NCI-H1105 (cell line): ENCODE results near the gene SMARCAD1.
"Not testable (repeated sequence)": the region's sequence is repeated elsewhere in the genome, so short reads cannot be mapped to it uniquely, and the experiment has no call there.

Experiments
- DNase-seq: peaks from one replicate; lab custom pipeline; 2025; lab: John Stamatoyannopoulos, UW

The SMARCAD1 gene

DNA sequence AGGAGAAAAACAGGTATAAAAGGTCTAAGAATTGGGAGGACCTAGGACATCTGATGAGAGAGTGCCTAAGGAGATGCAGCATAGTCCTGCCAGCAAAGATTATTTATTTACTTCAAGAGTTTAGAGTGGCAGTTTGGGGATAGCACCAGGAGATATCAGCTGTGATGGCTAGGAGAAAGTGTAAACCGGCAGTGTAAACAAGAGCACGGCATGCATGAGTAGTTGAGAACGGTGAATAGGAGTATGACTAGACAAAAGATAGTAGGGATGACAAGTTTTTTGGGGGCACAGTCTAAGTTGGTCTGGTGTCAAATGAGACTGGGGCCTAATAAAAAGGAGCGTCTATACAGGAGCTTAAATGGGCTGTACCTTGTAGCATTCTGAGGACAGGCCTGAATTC lies 86.3 kb downstream of the SMARCAD1 start:
- DNase-seq = not testable (repeated sequence)

DNA sequence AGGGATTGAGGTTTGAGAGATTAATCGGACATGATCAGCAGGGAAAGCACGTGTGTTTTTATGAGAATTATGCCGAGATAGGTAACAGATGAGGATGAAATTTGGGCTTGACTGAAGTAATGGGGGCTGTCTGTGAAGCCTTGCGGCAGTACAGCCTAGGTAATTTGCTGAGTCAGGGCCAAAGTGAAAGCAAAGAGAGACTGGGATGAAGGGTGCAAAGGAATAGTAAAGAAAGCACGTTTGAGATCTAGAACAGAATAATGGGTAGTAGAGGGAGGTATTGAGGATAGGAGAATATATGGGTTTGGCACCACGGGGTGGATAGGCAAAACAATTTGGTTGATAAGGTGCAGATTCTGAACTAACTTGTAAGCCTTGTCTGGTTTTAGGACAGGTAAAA lies 87.8 kb downstream of the SMARCAD1 start:
- DNase-seq = not testable (repeated sequence)

DNA sequence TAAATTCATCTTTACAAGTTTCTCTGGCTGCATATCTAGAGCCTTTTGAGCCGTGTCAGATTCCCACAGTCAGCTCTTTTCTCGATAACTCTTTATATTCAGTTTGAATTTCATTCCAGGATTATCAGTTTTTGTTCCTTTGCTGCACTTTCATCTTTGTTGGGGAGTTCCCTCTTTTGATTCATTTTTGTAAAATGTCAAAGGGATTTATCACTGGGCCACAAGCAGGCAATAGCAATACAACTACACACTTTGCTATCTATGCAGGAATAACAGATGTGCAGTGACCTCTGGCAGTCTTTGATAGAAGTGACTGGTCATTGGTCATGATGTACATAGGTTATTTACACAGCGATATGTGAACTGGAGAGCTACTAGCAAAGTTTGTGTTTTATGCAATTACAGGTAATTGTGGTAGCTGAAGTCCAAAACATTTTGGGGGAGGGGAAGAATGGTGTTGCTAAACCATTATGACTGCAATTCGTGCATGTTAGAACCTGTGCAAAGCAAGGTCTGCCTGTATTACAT lies 91.1 kb downstream of the SMARCAD1 start:
- no peak for DNase-seq

DNA sequence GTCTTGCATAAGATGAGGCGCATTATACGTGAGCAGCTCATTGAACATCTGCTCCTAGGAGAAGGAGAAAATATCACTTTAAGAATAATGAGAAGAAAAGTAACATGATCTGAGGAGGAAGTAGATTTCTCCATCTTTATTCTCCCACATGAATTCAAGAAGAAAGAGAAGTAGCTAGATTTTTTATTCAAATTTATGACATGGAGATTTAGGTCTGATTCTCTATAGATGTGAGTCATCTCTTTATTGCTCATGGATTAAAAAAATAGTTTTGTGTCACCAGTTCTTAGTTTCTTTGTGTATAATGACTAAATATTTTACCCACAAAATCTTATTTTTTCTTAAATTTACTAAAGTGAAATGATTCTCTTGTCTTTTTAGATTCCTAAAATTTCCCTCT lies 94.5 kb downstream of the SMARCAD1 start:
- DNase-seq = no peak

DNA sequence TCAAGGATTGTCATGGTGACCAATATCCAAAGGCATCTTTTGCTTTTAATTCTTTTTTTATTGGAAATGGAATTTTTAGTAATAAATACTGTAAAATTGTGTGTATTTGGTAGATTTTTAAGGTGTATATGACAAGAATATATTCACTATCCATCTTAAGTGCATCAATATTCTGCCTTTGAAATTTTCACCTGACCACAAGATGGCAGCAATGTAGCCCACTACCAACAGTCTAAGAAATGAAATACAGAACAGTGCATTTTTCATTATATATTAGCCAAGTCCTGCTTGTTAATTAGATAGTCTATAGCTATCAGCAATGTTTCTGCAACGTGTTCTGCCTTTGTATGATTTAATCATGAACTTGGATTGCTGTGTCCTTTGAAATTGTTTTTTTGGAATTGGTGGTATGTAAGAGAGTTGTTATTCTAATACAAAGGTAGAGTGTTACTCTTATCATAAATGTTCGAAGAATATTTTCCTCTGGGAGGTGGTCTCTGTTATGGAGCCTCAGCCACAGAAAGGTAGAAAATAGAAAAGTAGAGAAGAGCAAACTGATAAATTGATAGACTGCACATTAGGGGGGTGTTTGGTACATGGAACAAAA lies 96.8 kb downstream of the SMARCAD1 start:
- no peak for DNase-seq

DNA sequence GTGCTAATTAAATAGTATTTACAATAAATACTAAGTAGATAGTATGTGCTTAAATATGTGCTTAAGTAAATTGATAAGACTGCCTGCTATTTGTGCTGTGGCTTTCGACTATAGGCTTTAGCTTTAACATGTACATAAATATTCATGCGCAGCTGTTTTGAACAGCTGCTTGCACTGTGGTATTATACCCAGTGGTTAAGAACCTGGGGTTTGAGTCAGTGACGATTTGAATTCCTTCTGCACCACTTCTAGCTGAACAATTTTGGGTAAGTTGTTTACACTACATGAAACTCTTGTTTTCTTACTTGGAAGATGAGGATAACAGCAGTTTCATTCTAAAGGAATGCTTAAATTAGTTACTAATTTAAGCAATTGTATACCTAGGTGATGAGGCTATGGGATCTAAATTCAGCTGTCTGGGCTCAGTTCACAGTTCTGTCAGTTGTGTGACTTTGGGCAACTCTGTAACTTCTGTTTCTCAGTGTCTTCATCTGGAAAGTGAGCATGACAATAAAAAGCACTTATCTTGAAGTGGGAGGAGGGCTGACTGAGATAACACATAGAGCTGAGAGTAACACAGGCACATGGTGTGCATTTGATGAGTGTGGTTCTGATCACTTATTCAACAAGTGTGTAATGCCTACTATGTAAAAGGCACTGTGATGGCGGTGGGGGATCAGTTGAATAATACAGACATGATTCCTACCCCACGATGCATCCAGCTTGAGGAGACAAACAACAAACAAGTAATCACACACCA lies 98.0 kb downstream of the SMARCAD1 start:
- no peak for DNase-seq

DNA sequence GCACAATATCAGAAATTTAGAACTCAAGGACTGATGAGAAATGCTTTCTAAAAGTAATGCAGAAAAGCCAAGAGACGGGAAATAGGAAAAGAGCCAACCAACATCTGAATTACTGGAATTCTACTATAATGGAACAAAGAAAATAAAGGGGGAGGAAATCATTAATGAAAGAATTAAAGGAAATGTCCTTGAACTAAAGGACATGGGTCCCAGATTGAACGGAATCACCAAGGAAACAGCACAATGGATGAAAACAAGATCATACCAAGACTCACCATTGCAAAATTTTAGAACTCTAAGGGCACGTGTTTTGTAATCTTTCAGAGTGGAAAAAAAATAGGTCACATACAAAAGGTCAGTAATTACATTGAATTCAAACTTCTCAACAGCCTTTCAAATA lies 99.0 kb downstream of the SMARCAD1 start:
- DNase-seq = no peak

DNA sequence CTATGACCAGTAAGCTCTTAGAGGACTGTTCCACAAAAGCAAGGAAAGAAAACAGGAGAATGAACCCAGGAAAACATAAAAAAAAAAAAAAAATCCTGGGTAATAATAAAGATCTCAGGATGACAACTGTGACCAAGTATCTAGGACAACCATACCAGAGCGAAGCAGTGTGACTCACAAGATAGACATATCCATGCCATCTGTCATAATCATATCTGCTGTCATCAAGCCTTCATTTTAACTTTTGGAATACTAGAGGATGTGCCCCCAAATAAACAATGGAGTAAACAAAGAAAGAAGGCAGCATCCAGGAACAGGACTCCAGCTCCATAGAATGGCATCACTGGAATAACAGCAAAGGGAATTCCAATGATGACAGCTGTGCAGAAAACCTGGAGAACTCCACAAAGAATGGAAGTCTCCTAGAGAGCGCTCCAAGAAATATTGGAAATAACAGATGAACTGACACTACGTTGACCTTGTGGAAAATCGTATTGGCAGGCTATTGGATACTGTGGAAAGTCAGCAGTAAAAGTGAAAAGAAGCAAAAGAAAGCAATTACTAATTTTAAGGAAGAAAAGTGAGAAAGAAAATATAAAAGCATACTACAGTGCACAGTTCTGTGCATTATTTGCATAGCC lies 99.7 kb downstream of the SMARCAD1 start:
- no peak for DNase-seq

DNA sequence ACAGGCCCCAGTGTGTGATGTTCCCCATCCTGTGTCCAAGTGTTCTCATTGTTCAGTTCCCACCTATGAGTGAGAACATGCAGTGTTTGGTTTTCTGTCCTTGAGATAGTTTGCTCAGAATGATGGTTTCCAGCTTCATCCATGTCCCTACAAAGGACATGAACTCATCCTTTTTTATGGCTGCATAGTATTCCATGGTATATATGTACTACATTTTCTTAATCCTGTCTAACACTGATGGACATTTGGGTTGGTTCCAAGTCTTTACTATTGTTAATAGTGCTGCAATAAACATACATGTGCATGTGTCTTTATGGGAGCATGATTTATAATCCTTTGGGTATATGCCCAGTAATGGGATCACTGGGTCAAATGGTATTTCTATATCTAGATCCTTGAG lies 112.3 kb downstream of the SMARCAD1 start:
- DNase-seq = not testable (repeated sequence)

DNA sequence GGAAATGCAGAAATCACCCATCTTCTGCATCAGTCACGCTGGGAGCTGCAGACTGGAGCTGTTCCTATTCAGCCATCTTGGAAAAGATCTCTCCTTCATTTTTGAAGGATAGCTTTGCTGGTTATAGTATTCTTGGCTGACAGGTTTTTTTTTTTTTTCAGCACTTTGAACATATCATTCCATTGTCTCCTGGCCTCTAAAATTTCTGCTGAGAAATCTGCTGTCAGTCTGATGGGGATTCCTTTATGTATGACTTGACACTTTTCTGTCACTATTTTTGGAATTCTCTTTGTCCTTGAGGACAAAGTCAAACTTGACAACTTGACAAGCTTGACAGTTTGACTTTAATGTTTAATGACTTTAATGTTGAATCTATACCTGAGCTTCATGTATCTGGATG lies 118.2 kb downstream of the SMARCAD1 start:
- DNase-seq = no peak

DNA sequence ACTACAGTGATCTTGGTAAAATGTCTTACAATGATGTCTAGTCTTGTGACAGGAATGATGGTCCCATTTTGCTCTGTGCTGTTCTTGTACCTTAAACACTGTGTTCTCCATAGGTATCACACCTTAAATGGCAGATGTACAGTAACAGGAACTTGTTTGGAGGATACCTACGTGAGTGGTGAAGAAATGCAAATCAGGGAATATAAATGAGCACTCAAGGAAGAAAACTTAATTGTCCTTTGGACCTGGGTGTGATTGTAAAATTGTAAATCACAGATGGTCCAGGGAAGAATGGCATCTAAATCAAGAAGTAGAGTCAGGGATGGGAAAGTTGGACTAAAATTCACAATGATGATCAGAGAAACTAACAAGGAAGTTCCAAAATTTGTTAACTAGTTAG lies 122.3 kb downstream of the SMARCAD1 start:
- DNase-seq = no peak

DNA sequence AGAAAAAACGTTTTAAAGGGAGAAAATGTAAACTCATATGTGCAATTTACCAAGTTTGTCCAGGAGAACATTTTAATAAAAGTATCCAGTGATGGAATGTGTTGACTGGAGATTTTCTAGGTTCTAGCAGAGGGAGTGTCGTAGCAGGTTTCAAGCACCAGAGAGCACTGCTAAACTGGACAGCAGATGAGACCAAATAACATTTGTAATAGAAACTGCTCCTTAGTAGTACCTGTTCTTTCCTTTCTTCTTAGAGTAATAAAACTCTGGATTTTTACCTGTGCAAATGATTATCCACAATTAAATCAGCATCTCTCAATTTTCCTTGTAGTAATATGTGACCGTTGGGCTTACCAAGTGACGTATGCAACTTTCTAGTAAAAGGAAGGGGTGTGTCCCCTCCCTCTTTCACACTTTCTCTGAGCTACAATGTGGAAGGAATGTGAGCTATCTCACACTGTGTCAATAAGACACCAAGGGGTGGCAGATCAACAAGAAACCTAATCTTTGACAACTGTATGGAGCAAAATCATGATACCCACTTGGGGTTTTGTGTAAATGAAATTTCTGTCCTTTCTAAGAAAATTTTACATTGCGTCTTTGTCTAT lies 125.4 kb downstream of the SMARCAD1 start:
- no peak for DNase-seq

DNA sequence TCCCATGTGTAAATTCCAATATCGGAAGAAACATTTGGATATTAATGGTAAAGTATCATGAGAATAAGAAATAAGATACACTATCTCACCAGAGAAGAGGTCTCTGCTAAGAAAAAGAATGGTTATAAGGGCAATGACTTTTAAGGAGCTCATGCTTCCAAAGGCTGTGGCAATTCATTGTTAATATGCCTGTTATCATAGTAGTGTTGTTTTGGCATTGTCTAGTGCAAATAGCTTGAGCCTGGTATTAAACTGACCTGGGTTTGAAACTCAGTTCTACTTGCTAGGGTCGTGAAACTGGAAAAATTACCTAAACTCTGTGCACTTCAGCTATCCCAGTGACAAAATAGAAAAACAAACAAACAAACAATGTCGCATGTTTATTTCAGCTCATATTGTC lies 126.2 kb downstream of the SMARCAD1 start:
- no peak for DNase-seq

DNA sequence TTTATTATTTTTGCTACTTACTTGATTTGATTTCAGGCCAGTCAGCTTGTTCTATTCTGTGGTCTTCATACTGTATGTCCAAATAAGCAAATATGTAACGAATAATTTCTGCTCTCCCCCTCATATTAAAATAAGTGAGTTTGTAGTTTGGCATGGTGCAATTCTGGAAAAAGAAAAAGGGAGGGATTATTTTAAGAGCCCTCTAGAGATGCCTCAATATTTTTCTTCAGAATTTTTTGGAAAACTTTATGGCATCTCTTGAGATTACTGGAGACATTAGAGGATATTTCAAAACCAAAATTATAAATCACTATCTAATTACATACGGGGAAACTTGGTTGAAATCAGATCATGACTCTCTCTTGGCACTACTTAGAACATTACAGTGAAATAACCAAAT lies 126.8 kb downstream of the SMARCAD1 start:
- DNase-seq = no peak

DNA sequence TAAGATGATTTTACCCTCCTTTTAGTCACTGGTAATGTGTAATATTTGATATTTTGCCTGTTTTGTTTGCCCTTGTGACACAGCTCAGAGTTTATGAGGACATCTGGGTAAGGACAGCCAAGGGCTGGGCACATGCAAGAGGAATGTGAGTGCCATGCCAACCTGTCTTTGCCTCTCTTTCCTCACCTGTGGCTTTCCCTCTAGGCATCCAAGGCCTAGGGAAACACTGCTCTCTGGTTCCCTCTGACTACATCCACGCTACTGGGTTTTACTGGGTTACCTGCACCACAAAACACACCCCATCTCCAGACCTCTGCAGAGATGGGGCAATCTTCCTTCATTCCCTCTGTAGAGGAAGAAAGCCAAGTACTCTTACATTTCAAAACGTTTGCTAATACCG lies 127.3 kb downstream of the SMARCAD1 start:
- no peak for DNase-seq

DNA sequence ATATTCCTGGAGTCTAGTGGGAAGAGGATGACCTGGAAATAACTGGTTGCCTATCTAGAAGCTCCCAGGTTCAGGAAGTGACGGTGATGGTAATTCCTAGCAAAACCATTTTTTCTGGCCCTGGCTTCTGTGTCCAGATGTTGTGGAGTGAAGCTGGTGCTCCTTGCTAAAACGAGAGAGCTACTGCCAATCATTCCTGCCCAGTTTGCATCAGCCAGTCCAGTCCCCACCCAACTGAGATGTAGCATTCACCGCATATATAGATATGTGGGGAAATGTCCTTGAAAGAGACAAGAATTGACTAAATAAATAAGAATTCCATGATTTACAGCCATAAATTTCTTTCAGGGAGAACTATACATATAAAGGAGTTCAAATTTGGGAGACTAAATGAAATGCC lies 128.6 kb downstream of the SMARCAD1 start:
- no peak for DNase-seq

DNA sequence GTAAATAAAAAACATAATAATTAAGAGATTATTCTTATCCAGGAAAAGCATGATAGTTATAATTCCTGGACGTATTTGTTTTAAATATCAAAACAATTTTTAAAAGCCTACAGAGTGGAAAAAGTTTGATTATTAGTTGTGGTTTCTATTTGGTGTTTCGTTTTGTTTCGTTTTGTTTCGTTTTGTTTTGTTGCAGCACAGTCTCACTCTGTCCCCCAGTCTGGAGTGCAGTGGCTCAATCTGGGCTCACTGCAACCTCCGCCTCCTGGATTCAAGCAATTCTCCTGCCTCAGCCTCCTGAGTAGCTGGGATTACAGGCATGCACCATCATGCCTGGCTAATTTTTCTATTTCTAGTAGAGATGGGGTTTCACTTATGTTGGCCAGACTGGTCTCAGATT lies 129.1 kb downstream of the SMARCAD1 start:
- not testable (repeated sequence) for DNase-seq

DNA sequence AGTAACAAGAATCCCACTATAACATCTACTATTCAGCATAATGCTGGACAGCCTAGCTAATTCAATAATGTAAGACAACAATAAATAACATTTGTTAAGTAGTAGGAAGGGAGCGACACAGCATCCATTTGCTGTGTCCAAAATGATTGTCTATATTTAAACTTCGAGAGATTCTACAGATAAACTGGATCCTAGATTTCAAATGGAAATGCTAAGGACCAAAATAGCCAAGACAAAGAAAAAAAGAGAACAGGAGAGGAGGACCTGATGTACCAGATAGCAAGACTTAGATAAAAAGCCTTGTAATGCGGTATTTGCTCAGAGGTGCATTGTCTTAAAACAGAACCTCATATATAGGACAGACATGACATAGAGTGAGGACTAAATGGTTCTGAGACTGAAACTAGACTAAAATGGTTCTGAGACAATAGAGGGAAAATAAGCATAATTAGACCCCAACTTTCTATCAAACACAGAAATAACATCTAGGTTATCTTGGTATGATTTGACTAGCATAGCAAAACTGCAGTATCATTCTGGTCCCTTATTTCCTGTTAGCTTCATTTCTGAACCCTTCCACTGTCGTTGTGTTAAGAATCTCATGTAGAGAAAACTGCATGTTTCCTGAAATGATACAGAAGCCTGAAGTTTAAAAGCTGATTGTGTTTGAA lies 131.2 kb downstream of the SMARCAD1 start:
- no peak for DNase-seq

DNA sequence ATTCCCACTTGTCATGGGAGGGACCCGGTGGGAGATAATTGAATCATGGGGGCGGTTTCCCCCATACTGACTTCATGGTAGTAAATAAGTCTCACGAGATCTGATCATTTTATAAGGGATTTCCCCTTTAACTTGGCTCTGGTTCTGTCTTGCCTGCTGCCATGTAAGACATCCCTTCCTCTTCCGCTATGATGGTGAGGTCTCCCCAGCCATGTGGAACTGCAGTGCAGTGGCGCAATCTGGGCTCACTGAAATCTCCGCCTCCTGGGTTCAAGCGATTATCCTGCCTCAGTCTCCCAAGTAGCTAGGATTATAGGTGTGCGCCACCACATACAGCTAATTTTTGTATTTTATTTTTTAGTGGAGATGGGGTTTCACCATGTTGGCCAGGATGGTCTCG lies 132.1 kb downstream of the SMARCAD1 start:
- no peak for DNase-seq
